ENCODE measurements around the gene GRM7.

Gene GRM7

GRCh38 chr3:7307410-7307809, 446.5 kb downstream of the GRM7 start:
- Histone ChIP-seq H3K4me3 (ENCODE audit: low read depth, low read length) (no peak overlapping the region), H3K4me1 (ENCODE audit: control insufficient read depth, insufficient read depth, low read length) (no peaks in the 10 kb centered on the region), H3K36me3 (ENCODE audit: control insufficient read depth in 2 of 2, insufficient read depth in 1 of 2, low read length in 2 of 2) (no peaks in the 10 kb centered on the region), H3K9me3 (ENCODE audit: control insufficient read depth, insufficient read depth, low read depth, low read length) (no peaks in the 10 kb centered on the region), H3K27ac (ENCODE audit: extremely low read depth, low read depth, low read length) (no peak overlapping the region)
- ChIA-PET POLR2A (no interaction called here), CTCF (no interaction called here)
- TF ChIP-seq ZNF449 (tag by site-specific recombination; IDR thresholded peaks at IDR 0.05) (no peak), ZNF324 (tag by site-specific recombination; IDR thresholded peaks at IDR 0.05) (no peak), ZSCAN16 (tag by site-specific recombination; IDR thresholded peaks at IDR 0.05) (no peak), ZNF555 (tag by site-specific recombination; conservative IDR thresholded peaks at IDR 0.05) (no peak), ZNF791 (tag by site-specific recombination; IDR thresholded peaks at IDR 0.05) (no peak), ZNF146 (tag by site-specific recombination; IDR thresholded peaks at IDR 0.05) (no peak), BCL11B (tag by site-specific recombination; IDR thresholded peaks at IDR 0.05; ENCODE audit: low read depth) (no peak), ZNF549 (tag by site-specific recombination; IDR thresholded peaks at IDR 0.05) (no peak), ZNF391 (tag by site-specific recombination; IDR thresholded peaks at IDR 0.05; ENCODE audit: borderline replicate concordance, low read depth) (no peak)
- TF ChIP-seq, protein P1, sequence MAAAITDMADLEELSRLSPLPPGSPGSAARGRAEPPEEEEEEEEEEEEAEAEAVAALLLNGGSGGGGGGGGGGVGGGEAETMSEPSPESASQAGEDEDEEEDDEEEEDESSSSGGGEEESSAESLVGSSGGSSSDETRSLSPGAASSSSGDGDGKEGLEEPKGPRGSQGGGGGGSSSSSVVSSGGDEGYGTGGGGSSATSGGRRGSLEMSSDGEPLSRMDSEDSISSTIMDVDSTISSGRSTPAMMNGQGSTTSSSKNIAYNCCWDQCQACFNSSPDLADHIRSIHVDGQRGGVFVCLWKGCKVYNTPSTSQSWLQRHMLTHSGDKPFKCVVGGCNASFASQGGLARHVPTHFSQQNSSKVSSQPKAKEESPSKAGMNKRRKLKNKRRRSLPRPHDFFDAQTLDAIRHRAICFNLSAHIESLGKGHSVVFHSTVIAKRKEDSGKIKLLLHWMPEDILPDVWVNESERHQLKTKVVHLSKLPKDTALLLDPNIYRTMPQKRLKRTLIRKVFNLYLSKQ (tag by site-specific recombination; IDR thresholded peaks at IDR 0.05; ENCODE audit: borderline replicate concordance): no peak
- TF ChIP-seq, protein P2, sequence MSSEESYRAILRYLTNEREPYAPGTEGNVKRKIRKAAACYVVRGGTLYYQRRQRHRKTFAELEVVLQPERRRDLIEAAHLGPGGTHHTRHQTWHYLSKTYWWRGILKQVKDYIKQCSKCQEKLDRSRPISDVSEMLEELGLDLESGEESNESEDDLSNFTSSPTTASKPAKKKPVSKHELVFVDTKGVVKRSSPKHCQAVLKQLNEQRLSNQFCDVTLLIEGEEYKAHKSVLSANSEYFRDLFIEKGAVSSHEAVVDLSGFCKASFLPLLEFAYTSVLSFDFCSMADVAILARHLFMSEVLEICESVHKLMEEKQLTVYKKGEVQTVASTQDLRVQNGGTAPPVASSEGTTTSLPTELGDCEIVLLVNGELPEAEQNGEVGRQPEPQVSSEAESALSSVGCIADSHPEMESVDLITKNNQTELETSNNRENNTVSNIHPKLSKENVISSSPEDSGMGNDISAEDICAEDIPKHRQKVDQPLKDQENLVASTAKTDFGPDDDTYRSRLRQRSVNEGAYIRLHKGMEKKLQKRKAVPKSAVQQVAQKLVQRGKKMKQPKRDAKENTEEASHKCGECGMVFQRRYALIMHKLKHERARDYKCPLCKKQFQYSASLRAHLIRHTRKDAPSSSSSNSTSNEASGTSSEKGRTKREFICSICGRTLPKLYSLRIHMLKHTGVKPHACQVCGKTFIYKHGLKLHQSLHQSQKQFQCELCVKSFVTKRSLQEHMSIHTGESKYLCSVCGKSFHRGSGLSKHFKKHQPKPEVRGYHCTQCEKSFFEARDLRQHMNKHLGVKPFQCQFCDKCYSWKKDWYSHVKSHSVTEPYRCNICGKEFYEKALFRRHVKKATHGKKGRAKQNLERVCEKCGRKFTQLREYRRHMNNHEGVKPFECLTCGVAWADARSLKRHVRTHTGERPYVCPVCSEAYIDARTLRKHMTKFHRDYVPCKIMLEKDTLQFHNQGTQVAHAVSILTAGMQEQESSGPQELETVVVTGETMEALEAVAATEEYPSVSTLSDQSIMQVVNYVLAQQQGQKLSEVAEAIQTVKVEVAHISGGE (tag by site-specific recombination; conservative IDR thresholded peaks at IDR 0.05; ENCODE audit: low read depth): no peak

DNA sequence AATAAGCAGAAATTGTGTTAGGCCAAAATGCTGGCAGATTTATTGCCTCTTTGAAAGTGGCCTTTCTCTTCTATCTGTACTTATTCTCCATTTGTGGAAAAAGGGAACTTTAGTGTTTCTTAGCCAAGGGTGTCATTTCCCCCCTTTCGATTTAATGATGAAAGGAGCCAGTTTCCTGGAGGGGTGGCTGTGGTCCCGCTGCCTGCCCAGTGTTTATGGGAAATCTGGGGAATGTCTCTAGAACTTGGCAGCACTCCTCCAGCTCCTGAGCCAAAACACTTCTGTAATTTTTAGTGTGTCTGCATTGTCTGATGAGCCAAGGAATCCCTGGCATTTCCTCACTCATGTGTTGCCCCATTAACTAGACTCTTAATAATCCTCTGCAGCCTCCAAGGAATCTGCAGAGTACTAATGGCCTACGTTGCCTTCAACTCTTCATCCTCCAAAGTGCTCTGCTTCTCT, 448.8 kb downstream of the GRM7 start:
- H3K36me3 ChIP-seq (ENCODE audit: control insufficient read depth in 2 of 2, insufficient read depth in 1 of 2, low read length in 2 of 2): no peaks in the 10 kb centered on the region
- POLR2A ChIA-PET: no interaction called here
- no peak overlapping the region for H3K4me3 ChIP-seq (ENCODE audit: low read depth, low read length)
- H3K27ac ChIP-seq (ENCODE audit: extremely low read depth, low read depth, low read length): no peak overlapping the region
- H3K9me3 ChIP-seq (ENCODE audit: control insufficient read depth, insufficient read depth, low read depth, low read length): no peaks in the 10 kb centered on the region
- CTCF ChIA-PET: no interaction called here
- TF ChIP-seq ZBTB48 (tag by site-specific recombination; IDR thresholded peaks at IDR 0.05): no peak
- TF ChIP-seq, protein P3, sequence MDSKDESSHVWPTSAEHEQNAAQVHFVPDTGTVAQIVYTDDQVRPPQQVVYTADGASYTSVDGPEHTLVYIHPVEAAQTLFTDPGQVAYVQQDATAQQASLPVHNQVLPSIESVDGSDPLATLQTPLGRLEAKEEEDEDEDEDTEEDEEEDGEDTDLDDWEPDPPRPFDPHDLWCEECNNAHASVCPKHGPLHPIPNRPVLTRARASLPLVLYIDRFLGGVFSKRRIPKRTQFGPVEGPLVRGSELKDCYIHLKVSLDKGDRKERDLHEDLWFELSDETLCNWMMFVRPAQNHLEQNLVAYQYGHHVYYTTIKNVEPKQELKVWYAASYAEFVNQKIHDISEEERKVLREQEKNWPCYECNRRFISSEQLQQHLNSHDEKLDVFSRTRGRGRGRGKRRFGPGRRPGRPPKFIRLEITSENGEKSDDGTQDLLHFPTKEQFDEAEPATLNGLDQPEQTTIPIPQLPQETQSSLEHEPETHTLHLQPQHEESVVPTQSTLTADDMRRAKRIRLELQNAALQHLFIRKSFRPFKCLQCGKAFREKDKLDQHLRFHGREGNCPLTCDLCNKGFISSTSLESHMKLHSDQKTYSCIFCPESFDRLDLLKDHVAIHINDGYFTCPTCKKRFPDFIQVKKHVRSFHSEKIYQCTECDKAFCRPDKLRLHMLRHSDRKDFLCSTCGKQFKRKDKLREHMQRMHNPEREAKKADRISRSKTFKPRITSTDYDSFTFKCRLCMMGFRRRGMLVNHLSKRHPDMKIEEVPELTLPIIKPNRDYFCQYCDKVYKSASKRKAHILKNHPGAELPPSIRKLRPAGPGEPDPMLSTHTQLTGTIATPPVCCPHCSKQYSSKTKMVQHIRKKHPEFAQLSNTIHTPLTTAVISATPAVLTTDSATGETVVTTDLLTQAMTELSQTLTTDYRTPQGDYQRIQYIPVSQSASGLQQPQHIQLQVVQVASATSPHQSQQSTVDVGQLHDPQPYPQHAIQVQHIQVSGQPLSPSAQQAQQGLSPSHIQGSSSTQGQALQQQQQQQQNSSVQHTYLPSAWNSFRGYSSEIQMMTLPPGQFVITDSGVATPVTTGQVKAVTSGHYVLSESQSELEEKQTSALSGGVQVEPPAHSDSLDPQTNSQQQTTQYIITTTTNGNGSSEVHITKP (tag by site-specific recombination; IDR thresholded peaks at IDR 0.05): no peak
- TF ChIP-seq RBAK (tag by site-specific recombination; IDR thresholded peaks at IDR 0.05): no peak
- no peak for TF ChIP-seq ZBTB1 (tag by site-specific recombination; IDR thresholded peaks at IDR 0.05)
- no peak for TF ChIP-seq ZNF501 (tag by site-specific recombination; IDR thresholded peaks at IDR 0.05)
- TF ChIP-seq ZNF701 (tag by site-specific recombination; IDR thresholded peaks at IDR 0.05): no peak
- TF ChIP-seq ZNF544 (tag by site-specific recombination; IDR thresholded peaks at IDR 0.05): no peak
- no peak for TF ChIP-seq ZIC2 (tag by site-specific recombination; IDR thresholded peaks at IDR 0.05)
- TF ChIP-seq KLF1 (tag by site-specific recombination; IDR thresholded peaks at IDR 0.05): no peak
- TF ChIP-seq ZNF624 (tag by site-specific recombination; IDR thresholded peaks at IDR 0.05): no peak
- TF ChIP-seq ZNF404 (tag by site-specific recombination; IDR thresholded peaks at IDR 0.05): no peak
- TF ChIP-seq BCL11B (tag by site-specific recombination; IDR thresholded peaks at IDR 0.05; ENCODE audit: low read depth): no peak
- TF ChIP-seq ZNF324 (tag by site-specific recombination; IDR thresholded peaks at IDR 0.05): no peak
- TF ChIP-seq ZNF580 (tag by site-specific recombination; IDR thresholded peaks at IDR 0.05): no peak
- no peak for TF ChIP-seq ZNF416 (tag by site-specific recombination; IDR thresholded peaks at IDR 0.05)
- no peak for TF ChIP-seq SP7 (tag by site-specific recombination; IDR thresholded peaks at IDR 0.05)
- TF ChIP-seq ZFP41 (tag by site-specific recombination; IDR thresholded peaks at IDR 0.05; ENCODE audit: borderline replicate concordance): no peak
- H3K4me1 ChIP-seq (ENCODE audit: control insufficient read depth, insufficient read depth, low read length): no peaks in the 10 kb centered on the region
